GM19238 (cell line): Measurements from ENCODE around the gene ACMSD.
"Not testable (repeated sequence)": the region's sequence is repeated elsewhere in the genome, so short reads cannot be mapped to it uniquely, and the experiment has no call there.

ENCODE experiments used
- DNase-seq: peaks from one replicate; pipeline ENCODE4 v3.0.0; 2011; ENCODE audit warnings: low spot score; ENCODE audit not compliant: insufficient read length

Gene ACMSD

DNA sequence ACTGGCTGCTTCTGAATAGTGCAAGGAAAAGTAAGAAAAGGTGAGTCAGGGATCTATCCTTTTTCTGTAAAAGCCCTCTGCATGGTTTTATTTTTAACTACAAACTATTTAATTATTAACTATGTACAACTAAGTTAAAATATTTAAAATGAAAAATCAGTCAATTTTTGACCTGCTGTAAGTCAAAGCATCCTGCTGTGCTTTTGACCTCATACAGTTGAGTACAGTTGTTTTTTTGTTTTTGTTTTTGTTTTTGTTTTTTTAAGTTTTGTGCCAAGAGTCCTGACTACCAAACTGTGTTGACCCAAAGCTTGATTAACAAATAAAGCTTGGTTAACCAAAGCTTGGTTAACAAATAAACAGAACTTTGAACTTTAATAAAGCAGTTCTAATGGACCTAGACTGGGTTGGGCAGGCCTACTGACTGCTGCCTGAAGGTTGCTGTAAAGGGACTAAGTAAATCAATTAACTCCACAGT lies at the start of gene ACMSD:
ACMSD (plus strand) TSS at position 474 of the 478 bp plus-strand sequence. CDS start 67 bp downstream, outside the sequence.
- DNase-seq = no peak

DNA sequence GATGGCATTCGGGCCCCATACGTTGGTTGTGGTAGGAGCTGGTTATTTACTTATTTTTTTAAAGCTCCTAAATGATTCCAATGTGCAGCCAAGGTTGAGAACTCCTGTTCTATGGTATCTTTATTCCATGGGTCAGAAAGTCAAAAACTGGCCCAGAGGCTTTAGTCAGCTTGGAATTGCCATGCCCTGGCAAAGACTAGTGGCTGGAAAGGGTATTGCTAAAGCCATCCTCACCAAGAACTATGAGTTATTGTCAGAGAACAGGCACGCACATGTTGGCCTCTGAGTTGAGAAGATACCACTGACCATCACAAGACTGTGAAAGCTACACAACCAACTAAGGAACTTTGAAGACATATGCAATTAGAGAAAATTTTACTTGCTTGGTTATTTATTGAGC lies 47.9 kb upstream of the ACMSD start:
- DNase-seq = no peak

GRCh38 chr2:134791616-134792015 lies 46.8 kb upstream of the ACMSD start:
- DNase-seq = no peak

GRCh38 chr2:134792186-134792585 lies 46.2 kb upstream of the ACMSD start:
- DNase-seq = no peak

DNA sequence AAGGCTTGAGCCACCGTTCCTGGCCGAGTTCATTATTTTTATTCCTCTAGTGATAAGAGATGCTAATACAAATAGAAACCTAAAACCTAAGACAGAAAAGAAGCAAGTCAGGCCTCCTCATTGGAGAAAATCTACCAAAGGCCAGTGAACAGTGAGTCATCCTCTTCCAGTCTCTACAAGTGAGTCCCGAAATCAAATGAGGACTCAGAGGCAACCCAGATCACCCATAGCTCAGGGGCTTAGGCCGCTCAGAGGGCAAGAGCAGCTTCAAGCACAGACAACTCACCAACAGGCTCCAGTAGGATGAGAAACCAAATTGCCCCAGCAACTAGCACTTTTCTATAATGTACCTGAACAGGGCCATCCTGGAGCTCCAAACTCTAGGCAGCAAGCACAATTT lies 42.7 kb upstream of the ACMSD start:
- DNase-seq = no peak

- no peak for DNase-seq
Measured at GRCh38 chr2:134796373-134796772, 42.0 kb upstream of the ACMSD start.

GRCh38 chr2:134799936-134800335 lies 38.5 kb upstream of the ACMSD start:
- no peak for DNase-seq

GRCh38 chr2:134800341-134800740 lies 38.1 kb upstream of the ACMSD start:
- no peak for DNase-seq

DNA sequence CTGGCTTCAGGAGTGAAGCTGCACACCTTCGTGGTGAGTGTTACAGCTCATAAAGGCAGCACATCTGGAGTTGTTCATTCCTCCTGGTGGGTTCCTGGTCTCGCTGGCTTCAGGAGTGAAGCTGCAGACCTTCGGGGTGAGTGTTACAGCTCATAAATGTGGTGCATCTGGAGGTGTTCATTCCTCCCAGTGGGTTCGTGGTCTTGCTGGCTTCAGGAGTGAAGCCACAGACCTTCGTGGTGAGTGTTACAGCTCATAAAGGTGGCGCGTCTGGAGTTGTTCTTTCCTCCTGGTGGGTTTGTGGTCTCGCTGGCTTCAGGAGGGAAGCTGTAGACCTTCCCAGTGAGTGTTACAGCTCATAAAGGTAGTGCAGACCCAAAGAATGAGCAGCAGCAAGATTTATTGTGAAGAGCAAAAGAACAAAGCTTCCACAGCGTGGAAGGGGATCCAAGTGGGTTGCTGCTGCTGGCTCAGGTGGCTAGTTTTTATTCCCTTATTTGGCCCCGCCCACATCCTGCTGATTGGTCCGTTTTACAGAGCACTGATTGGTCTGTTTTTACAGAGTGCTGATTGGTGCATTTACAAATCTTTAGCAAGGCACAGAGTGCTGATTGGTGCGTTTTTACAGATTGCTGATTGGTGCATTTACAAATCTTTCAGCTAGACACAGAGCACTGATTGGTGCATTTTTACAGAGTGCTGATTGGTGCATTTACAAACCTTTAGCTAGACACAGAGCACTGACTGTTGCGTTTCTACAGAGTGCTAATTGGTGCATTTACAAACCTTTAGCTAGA lies 34.6 kb upstream of the ACMSD start:
- DNase-seq = not testable (repeated sequence)

DNA sequence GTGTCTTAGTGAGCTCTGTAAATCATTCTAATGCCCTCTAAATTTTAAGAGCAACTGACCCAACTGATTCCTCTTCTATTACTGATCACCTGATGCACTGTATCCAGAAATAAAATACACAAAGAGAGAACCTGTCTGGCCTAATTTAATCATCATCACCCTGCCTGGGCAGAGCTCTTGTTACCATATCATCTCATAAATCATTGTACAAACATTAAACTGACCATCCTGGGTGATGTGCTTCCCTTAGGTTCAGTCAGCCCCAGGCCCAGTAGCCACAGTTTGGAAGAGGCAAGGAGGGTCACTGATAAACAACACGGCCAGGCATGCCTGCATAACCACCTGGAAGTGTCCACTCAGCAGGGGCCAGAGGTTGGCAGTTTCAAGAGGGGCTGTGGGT lies 22.7 kb upstream of the ACMSD start:
- no peak for DNase-seq

DNA sequence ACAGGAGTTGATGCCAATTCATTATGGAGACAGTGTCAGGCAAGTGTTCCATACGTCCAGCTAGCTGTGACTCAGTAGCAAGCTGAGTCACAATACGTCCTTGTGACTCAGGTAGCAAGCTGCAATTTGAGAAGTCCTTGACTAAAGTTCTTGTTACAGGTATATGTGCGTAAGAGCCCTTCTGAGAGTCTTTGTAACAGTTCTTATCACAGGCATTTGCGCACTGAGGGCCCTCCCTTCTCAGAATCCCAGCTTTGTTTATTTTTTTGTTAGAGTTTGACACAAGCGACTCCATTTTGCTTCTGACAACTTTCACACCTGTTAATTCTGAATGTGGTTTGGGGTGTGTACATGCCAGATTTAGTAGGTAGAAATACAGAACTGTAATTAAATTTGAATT lies 20.1 kb upstream of the ACMSD start:
- DNase-seq = no peak

- no peak for DNase-seq
Measured at GRCh38 chr2:134819334-134819733, 19.1 kb upstream of the ACMSD start.

- DNase-seq = no peak
Measured at GRCh38 chr2:134823431-134823830, 15.0 kb upstream of the ACMSD start.

DNA sequence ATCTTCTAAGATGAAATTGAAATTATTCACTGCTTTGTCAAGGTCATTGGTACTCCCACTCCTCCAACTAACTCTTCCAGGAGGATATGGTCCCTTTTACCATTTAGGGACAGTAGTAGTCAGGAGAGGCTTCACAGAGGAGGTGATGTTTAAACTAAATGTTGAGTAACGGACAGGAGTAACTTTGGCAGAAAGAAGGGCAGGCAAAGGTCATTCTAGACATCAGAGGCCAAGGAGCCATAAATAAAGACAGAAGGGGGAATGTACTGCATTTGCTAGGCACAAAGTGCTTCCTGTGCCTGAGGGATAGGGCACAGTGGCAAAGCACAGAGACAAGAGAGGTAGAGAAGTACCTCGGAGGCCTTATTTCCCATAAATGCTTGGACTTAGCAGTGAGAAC lies 14.6 kb upstream of the ACMSD start:
- no peak for DNase-seq

DNA sequence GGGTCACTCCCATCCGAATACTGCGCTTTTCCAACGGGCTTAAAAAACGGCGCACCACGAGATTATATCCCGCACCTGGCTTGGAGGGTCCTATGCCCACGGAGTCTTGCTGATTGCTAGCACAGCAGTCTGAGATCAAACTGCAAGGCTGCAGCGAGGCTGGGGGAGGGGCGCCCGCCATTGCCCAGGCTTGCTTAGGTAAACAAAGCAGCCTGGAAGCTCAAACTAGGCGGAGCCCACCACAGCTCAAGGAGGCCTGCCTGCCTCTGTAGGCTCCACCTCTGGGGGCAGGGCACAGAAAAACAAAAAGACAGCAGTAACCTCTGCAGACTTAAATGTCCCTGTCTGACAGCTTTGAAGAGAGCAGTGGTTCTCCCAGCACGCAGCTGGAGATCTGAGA lies 12.7 kb upstream of the ACMSD start:
- DNase-seq = not testable (repeated sequence)

- DNase-seq = no peak
Measured at GRCh38 chr2:134835471-134835870, 2.9 kb upstream of the ACMSD start.

GRCh38 chr2:134836986-134837385 lies 1.4 kb upstream of the ACMSD start:
- DNase-seq = no peak

- DNase-seq = no peak
Measured at GRCh38 chr2:134839649-134840048, 1.2 kb downstream of the ACMSD start.

DNA sequence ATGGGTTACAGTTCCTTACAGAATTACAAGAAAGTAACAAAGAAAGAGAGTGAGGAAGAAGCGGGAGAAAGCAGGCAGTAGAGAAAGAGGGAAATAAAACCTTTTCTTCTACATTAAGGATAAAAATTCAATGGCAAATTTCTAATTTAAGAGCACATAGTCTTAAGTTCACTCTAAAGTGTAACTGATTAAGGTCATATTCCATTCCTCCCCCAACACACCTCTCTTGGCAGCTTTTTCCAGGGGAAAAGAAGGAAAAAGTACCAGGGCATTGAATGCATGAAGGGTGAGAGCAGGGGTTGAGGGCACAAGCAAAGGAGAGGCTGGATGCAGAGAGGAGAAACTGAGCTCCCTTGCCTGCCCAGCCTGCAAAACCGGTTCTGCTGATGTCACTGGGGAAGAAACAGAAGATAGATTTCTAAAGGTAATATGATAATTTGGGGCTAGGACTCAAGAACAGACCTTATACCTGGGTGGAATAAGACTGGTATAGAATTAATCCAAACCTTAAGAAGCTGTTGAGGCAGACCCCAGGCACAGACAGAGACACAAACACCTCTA lies 4.6 kb downstream of the ACMSD start:
- no peak for DNase-seq

GRCh38 chr2:134843968-134844367 lies 5.6 kb downstream of the ACMSD start:
- DNase-seq = no peak

GRCh38 chr2:134845028-134845427 lies 6.6 kb downstream of the ACMSD start:
- DNase-seq = no peak

DNA sequence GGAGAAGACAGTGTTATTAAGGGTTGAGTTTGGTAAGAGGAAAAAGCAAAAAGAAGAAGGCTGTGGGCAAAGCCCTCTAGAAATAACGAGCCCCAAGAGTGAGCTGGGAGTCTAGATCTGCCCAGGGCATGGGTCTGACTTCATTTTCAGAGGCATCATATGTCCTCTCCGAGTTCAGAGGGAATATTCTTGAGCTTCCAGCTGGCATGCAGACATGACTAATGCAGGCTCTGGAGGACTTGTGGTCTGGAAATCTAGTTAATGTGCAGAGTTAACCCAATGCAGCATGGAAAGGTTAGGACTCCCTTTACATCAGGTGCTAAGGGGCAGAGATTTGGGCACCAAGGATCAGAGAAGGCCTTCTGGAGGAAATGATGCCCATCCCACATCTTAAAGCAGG lies 7.3 kb downstream of the ACMSD start:
- DNase-seq = no peak

DNA sequence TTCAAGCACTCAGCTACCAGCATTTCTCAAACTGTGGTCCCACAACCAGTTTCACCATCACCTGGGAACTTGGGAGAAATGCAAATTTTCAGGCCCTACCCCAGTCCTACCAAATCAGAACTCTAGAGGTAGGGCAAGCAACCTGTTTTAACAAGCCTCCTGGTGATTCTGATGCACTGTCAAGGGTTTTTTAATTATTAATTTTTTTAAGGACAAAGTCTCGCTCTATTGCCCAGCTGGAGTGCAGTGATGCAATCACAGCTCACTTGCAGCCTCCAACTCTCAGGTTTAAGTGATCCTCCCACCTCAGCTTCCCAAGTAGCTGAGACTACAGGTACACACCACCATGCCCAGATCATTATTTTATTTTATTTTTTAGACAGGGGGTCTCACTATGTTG lies 7.8 kb downstream of the ACMSD start:
- no peak for DNase-seq
